CD4-positive, alpha-beta memory T cell (primary cell): Measurements from ENCODE around the gene CACFD1. TPM values are rescaled to one million over a fixed set of nuclear protein-coding genes. Genes with fewer than 3 reads are reported as not detected.

Experiments used
- CTCF ChIA-PET: fragments of 350-600 bp; sonication (Branson Sonifier 250); formaldehyde crosslinking; loops from one replicate; lab custom pipeline; 2021; ENCODE audit warnings: inconsistent platforms; ENCODE audit not compliant: partially characterized antibody; lab: Charles Lee
- POLR2A ChIA-PET: fragments of 350-600 bp; sonication (Branson Sonifier 250); formaldehyde crosslinking; loops from one replicate; lab custom pipeline; 2021; ENCODE audit not compliant: partially characterized antibody; lab: Charles Lee
- DNase-seq, 5 donors: peaks; one replicate each; pipeline versions ENCODE4 v3.0.0 to v3.0.0-alpha.2; 2020 to 2022; ENCODE audit warnings: mixed read lengths in 1 of 5
- H3K27ac ChIP-seq: one replicate; pipeline ENCODE4 v1.7.0; 2013; ENCODE audit warnings: low read depth, low read length
- H3K27me3 ChIP-seq: 2 replicates; pipeline ENCODE4 v1.7.0; 2013; ENCODE audit warnings: mild to moderate bottlenecking, low read length, moderate library complexity; ENCODE audit not compliant: insufficient read depth
- H3K36me3 ChIP-seq: 2 replicates; pipeline ENCODE4 v1.7.0; 2013; ENCODE audit warnings: mild to moderate bottlenecking, low read length, moderate library complexity; ENCODE audit not compliant: insufficient read depth
- H3K4me1 ChIP-seq: 2 replicates; pipeline ENCODE4 v1.7.0; 2013; ENCODE audit warnings: mild to moderate bottlenecking, low read length, moderate library complexity; ENCODE audit not compliant: insufficient read depth
- H3K4me3 ChIP-seq, 2 donors: one replicate each; pipeline ENCODE4 v1.7.0; 2013; ENCODE audit warnings: low read length in 2 of 2, mild to moderate bottlenecking in 1 of 2
- H3K9me3 ChIP-seq, 2 donors: one replicate each; pipeline ENCODE4 v1.7.0; 2013; ENCODE audit warnings: low read length in 2 of 2, control low read depth in 1 of 2; ENCODE audit not compliant: control insufficient read depth in 1 of 2
- H3K27ac Mint-ChIP-seq, 7 donors: one replicate each; pipeline ENCODE4 v1.8.0; 2020 to 2021; ENCODE audit warnings: mixed read lengths in 7 of 7, mild to moderate bottlenecking in 6 of 7, inconsistent platforms in 3 of 7, moderate library complexity in 3 of 7
- H3K27me3 Mint-ChIP-seq, 2 donors: one replicate each; pipeline ENCODE4 v1.8.0; 2020 to 2021; ENCODE audit warnings: mixed read lengths in 2 of 2
- H3K36me3 Mint-ChIP-seq, 2 donors: one replicate each; pipeline ENCODE4 v1.8.0; 2020 to 2021; ENCODE audit warnings: mixed read lengths in 2 of 2, inconsistent platforms in 1 of 2, mild to moderate bottlenecking in 1 of 2
- H3K4me1 Mint-ChIP-seq, 4 donors: one replicate each; pipeline ENCODE4 v1.8.0; 2020 to 2021; ENCODE audit warnings: mixed read lengths in 4 of 4, mild to moderate bottlenecking in 1 of 4
- H3K4me3 Mint-ChIP-seq, 8 donors: one replicate each; pipeline ENCODE4 v1.8.0; 2020 to 2021; ENCODE audit warnings: mixed read lengths in 8 of 8, mild to moderate bottlenecking in 7 of 8, moderate library complexity in 6 of 8, inconsistent platforms in 3 of 8
- H3K9me3 Mint-ChIP-seq, 8 donors: one replicate each; pipeline ENCODE4 v1.8.0; 2020 to 2021; ENCODE audit warnings: mixed read lengths in 8 of 8, mild to moderate bottlenecking in 5 of 8, inconsistent platforms in 3 of 8, moderate library complexity in 1 of 8
- intact Hi-C: fragments of 100-400 bp; cut with micrococcal nuclease; formaldehyde crosslinking; loops from one replicate; pipeline ENCODE4 v1.15.1; 2023
- polyA plus RNA-seq, 2 donors: library from polyadenylated mRNA; unstranded; fragments of 300-500 nt; fragmentation: Illumina TruSeq; gene quantifications; one replicate each; pipeline ENCODE4 v1.2.3, GENCODE V29; 2021
- total RNA-seq, 2 experiments: library from RNA; stranded (reverse); gene quantifications; one replicate each; pipeline ENCODE4 v1.2.3, GENCODE V29; 2021

The CACFD1 gene
- total and polyA plus RNA-seq, 4 experiments from 2014 or later, result 2.5 to 3.4 (median 2.8) TPM

- Mint-ChIP-seq H3K27me3 (no peaks in the 10 kb centered on the region), H3K36me3 (peaks cover 0 to 4% of the 10 kb centered on the region in 2 donors), H3K4me3 (peak overlapping the region in 1 of 8 donors; percentile 25), H3K4me1 (peaks cover 2 to 21% (median 6%) of the 10 kb centered on the region in 4 donors), H3K9me3 (no peaks in the 10 kb centered on the region), H3K27ac (peak overlapping the region in 2 of 7 donors; percentile 23 to 49)
- no peak overlapping the region for H3K4me3 ChIP-seq
- H3K27ac ChIP-seq, result no peak overlapping the region
- no peaks in the 10 kb centered on the region for H3K36me3 ChIP-seq
- peak in 1 of 5 donors; percentile 30 for DNase-seq
- CTCF ChIA-PET, result no interaction called here
- H3K4me1 ChIP-seq, result peaks cover 10% of the 10 kb centered on the region
- POLR2A ChIA-PET, result no interaction called here
- H3K9me3 ChIP-seq, result no peaks in the 10 kb centered on the region
- intact Hi-C loops, result no loop called here
- no peaks in the 10 kb centered on the region for H3K27me3 ChIP-seq
Measured at GRCh38 chr9:133463234-133463863, 3.6 kb downstream of the CACFD1 start.

DNA sequence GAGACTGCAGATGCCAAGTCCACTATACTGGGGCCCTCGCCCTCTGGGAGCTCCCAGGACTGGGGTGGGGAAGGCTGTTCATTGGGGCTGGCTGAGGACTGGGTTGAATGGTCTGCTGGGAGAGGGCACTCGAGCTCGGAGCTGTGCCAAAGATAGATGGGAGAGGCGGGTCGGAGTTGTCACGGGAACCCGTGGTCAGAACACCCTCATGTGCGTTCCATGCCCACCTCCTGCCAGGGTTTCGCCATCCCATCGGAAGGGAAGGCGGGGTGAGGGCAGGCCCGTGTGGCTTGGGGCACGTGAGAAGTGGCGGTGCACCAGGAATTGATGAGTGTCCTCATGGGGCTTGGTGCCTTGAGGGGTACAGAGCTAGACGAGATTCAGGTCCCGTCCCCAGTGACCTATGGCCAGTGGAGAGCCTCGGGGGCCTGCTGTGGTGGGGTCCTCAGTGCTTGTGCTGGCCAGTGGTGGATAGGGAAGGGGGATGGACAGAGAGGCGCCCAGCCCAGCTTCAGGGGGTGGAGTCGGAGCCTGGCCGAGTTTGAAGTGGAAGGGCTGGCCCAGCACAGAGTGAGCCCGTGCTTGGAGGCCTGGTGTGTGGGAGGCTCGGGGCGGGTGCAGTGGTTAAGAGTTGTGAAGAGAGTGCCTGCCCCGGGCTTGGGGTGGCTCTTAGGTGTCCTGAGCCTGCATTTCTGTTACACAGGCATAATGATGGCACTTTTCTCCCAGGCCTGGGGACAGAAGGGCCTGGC is 4.3 kb downstream of the CACFD1 start:
- Mint-ChIP-seq H3K27me3 (no peaks in the 10 kb centered on the region), H3K9me3 (no peaks in the 10 kb centered on the region), H3K27ac (no peak overlapping the region), H3K4me3 (peak overlapping the region in 1 of 8 donors; percentile 6), H3K4me1 (peaks cover 2 to 16% (median 3%) of the 10 kb centered on the region in 4 donors), H3K36me3 (peaks cover 0 to 4% of the 10 kb centered on the region in 2 donors)
- ChIA-PET CTCF (no interaction called here), POLR2A (no interaction called here)
- intact Hi-C loops, result no loop called here
- H3K9me3 ChIP-seq, result no peaks in the 10 kb centered on the region
- H3K27ac ChIP-seq, result no peak overlapping the region
- peaks cover 4% of the 10 kb centered on the region for H3K4me1 ChIP-seq
- peak in 1 of 5 donors; percentile 27 for DNase-seq
- no peaks in the 10 kb centered on the region for H3K27me3 ChIP-seq
- H3K4me3 ChIP-seq, result no peak overlapping the region
- H3K36me3 ChIP-seq, result no peaks in the 10 kb centered on the region

DNA sequence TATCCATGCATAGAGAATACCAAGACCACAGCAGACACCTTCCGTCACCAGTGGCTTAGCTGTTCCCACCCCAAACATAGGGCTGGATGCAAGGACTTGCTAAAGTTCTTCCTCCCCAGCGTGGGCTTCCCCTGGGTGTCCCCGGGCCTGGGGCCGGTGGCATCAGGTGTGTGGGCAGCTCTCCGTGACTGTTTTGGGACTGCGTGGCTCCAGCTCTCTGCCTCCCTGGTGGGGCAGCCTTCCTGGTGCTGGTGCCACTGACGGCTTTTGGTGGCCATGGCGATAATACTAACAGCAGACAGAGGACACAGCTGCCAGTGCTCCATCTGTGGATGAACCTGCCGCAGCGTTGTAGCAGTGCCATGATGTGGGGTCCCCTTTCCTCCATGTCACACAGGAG is 4.9 kb downstream of the CACFD1 start:
- Histone ChIP-seq H3K4me1 (no peaks in the 10 kb centered on the region), H3K27ac (no peak overlapping the region), H3K27me3 (no peaks in the 10 kb centered on the region), H3K36me3 (no peaks in the 10 kb centered on the region), H3K9me3 (no peaks in the 10 kb centered on the region), H3K4me3 (no peak overlapping the region)
- intact Hi-C loops, result no loop called here
- Mint-ChIP-seq H3K27ac (no peak overlapping the region), H3K27me3 (no peaks in the 10 kb centered on the region), H3K9me3 (no peaks in the 10 kb centered on the region), H3K4me1 (peaks cover 0 to 10% (median 2%) of the 10 kb centered on the region in 4 donors), H3K4me3 (no peak overlapping the region), H3K36me3 (peaks cover 0 to 4% of the 10 kb centered on the region in 2 donors)
- POLR2A ChIA-PET, result no interaction called here
- CTCF ChIA-PET, result no interaction called here
- peak in 1 of 5 donors; percentile 16 for DNase-seq

DNA sequence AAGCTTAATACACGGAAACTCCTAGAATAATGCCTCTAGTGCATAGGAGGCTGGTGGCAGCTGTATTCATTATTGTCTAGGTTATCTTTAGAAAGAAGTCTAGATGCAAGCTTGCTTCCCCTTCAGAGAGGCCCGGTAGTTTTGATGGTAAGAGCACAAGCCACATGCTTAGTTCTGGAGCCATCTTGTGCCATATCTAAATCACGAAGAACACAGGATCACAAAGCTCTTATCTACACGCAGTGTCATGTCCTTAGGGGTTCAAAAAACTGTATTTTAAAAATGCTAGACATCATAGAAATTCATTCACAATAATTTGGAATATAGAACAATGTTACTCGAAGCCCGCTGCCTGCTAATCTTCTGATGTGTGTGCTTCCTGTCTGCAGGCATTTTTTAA is 6.2 kb downstream of the CACFD1 start:
- H3K27me3 Mint-ChIP-seq, result no peaks in the 10 kb centered on the region
- H3K27ac ChIP-seq, result no peak overlapping the region
- ChIA-PET POLR2A (interaction anchor here (1.1 kb wide), 1 partner anchor 13 kb away, joined by 4 read pairs; the partner anchor contains the start of gene SLC2A6), CTCF (no interaction called here)
- no peak for DNase-seq
- no peaks in the 10 kb centered on the region for H3K27me3 ChIP-seq
- H3K9me3 ChIP-seq, result no peaks in the 10 kb centered on the region
- H3K9me3 Mint-ChIP-seq, result no peaks in the 10 kb centered on the region
- H3K4me3 Mint-ChIP-seq, result no peak overlapping the region
- no peaks in the 10 kb centered on the region for H3K36me3 Mint-ChIP-seq
- no peaks in the 10 kb centered on the region for H3K4me1 ChIP-seq
- H3K27ac Mint-ChIP-seq, result no peak overlapping the region
- intact Hi-C loops, result no loop called here
- no peak overlapping the region for H3K4me3 ChIP-seq
- no peaks in the 10 kb centered on the region for H3K4me1 Mint-ChIP-seq
- H3K36me3 ChIP-seq, result no peaks in the 10 kb centered on the region

- no peak overlapping the region for H3K27ac Mint-ChIP-seq
Measured at GRCh38 chr9:133467101-133467500, 7.3 kb downstream of the CACFD1 start.

DNA sequence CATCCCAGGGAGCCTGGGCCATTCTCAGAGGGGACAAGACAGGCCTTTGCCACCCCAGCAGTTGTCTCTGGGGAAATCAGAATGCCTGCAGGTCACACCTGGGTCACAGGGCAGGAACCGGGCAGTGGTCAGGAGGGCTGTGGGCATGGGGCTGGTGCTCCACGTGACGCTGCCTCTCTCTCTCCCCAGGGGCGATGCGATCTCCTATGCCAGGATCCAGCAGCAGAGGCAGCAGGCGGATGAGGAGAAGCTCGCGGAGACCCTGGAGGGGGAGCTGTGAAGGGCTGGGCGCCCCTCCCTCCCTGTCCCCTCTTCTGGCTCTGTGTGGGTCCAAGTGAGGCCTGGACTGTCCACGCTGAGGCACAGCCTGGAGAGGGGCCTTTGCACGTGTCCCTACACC is 8.6 kb downstream of the CACFD1 start:
- Mint-ChIP-seq H3K9me3 (no peaks in the 10 kb centered on the region), H3K27ac (no peak overlapping the region), H3K4me3 (no peak overlapping the region), H3K4me1 (no peaks in the 10 kb centered on the region), H3K27me3 (no peaks in the 10 kb centered on the region), H3K36me3 (no peaks in the 10 kb centered on the region)
- Histone ChIP-seq H3K4me3 (no peak overlapping the region), H3K27me3 (no peaks in the 10 kb centered on the region), H3K36me3 (no peaks in the 10 kb centered on the region), H3K9me3 (no peaks in the 10 kb centered on the region), H3K4me1 (no peaks in the 10 kb centered on the region), H3K27ac (no peak overlapping the region)
- ChIA-PET POLR2A (no interaction called here), CTCF (no interaction called here)
- peak in 1 of 5 donors; percentile 30 for DNase-seq
- intact Hi-C loops, result no loop called here

More at GRCh38 chr9:133467101-133467500, 7.3 kb downstream of the CACFD1 start:
- H3K4me3 ChIP-seq, result no peak overlapping the region
- Mint-ChIP-seq H3K4me1 (no peaks in the 10 kb centered on the region), H3K4me3 (no peak overlapping the region), H3K9me3 (no peaks in the 10 kb centered on the region), H3K27me3 (no peaks in the 10 kb centered on the region), H3K36me3 (no peaks in the 10 kb centered on the region)
- no peak overlapping the region for H3K27ac ChIP-seq
- H3K36me3 ChIP-seq, result no peaks in the 10 kb centered on the region
- ChIA-PET CTCF (interaction anchor here (0.6 kb wide), 1 partner anchor 496 kb away, joined by 3 read pairs; no protein-coding TSS in a partner anchor), POLR2A (no interaction called here)
- no peaks in the 10 kb centered on the region for H3K27me3 ChIP-seq
- no peaks in the 10 kb centered on the region for H3K9me3 ChIP-seq
- DNase-seq, result no peak
- no peaks in the 10 kb centered on the region for H3K4me1 ChIP-seq
- intact Hi-C loops, result no loop called here

DNA sequence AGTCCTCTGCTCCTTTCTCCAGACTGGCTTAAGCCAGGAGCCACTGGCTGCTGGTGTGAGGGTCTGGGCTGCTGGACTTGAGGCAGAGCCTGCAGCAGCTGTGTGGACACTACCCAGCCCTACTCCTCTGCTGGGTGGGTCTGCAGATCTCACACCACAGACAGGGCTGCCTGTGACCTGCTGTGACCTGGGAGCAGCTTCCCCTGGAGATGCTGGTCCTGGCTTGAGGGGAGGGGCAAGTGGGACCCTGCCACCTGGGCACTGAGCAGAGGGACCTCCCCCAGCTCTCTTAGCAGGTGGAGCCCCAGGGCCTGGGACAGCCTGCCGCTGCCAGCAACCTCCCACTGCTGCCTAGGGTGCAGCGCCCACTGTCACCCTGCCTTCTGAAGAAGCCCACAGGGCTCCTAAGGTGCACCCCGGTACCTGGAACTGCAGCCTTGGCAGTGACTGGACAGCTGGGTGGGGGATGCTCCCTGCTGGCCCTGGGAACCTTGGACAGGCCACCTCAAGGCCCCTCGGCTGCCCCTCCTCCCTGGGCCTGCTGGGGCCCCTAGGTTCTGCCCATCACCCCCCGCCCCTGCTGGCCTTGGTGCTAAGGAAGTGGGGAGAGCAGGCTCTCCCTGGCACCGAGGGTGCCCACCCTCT is 9.1 kb downstream of the CACFD1 start:
- Mint-ChIP-seq H3K9me3 (no peaks in the 10 kb centered on the region), H3K36me3 (no peaks in the 10 kb centered on the region), H3K4me3 (no peak overlapping the region), H3K27me3 (no peaks in the 10 kb centered on the region), H3K27ac (no peak overlapping the region), H3K4me1 (no peaks in the 10 kb centered on the region)
- Histone ChIP-seq H3K27ac (no peak overlapping the region), H3K4me3 (no peak overlapping the region), H3K27me3 (no peaks in the 10 kb centered on the region), H3K4me1 (no peaks in the 10 kb centered on the region), H3K9me3 (no peaks in the 10 kb centered on the region), H3K36me3 (no peaks in the 10 kb centered on the region)
- peak in 1 of 5 donors; percentile 24 for DNase-seq
- intact Hi-C loops, result no loop called here
- CTCF ChIA-PET, result no interaction called here
- POLR2A ChIA-PET, result no interaction called here
